Measurements from ENCODE around the gene EME2. TPM values are rescaled to one million over a fixed set of nuclear protein-coding genes. Genes with fewer than 3 reads are reported as not detected.

The EME2 gene
- total RNA-seq, 5 donors from 2014 or later (not counting 1 experiment from before 2014, with no cell fraction given), result 23.0 to 50.6 (median 34.5) TPM

DNA sequence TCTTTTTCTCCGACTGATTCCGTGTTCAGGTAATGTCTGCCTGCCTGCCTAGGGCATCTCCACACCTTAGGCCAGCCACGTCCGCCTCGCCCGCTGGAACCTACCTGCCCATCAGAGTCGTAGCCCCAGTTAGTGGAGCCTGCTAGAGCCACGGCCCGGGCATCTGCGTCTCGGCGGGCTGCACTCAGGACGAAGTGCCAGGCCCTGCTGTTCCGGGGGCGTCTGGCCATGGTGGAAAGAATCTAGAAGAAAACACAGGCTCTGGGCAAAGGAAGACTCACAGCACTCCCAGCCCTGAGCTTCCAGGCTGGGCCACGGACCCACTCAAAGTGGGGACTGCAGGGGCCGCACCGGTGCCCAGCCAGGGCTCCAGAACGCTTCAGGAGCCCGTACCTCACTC, 8.6 kb downstream of the EME2 start:
- Mint-ChIP-seq H3K4me3 (peak overlapping the region; percentile 75 to 82 (median 81)), H3K36me3 (no peaks in the 10 kb centered on the region), H3K9me3 (no peaks in the 10 kb centered on the region), H3K27me3 (no peaks in the 10 kb centered on the region), H3K4me1 (peaks cover 10 to 44% (median 34%) of the 10 kb centered on the region in 3 donors), H3K27ac (peak overlapping the region; percentile 78 to 79)
- Histone ChIP-seq H3K27ac (ENCODE audit: low read length) (peak overlapping the region; percentile 29), H3K4me3 (ENCODE audit: control insufficient read depth in 1 of 2, extremely low read depth in 1 of 2, low read length in 1 of 2) (peak overlapping the region; percentile 72 to 73), H3K4me1 (ENCODE audit: control insufficient read depth in 1 of 2, extremely low read depth in 1 of 2, insufficient read depth in 2 of 2, low read length in 2 of 2) (peaks cover 2 to 63% of the 10 kb centered on the region in 2 experiments), H3K9me3 (no peaks in the 10 kb centered on the region), H3K36me3 (ENCODE audit: control insufficient read depth in 2 of 2, extremely low read depth in 1 of 2, insufficient read depth in 1 of 2, low read length in 1 of 2) (peaks cover 19 to 45% of the 10 kb centered on the region in 2 donors), H3K27me3 (replicated peaks in 1 of 2; ENCODE audit: control insufficient read depth in 2 of 2, extremely low read depth in 1 of 2, insufficient read depth in 2 of 2, low read length in 1 of 2) (no peaks in the 10 kb centered on the region)
- 84% methylated on average over 20 of the region's 20 CpGs for WGBS (ENCODE audit: insufficient coverage)
- no peak for ATAC-seq (replicated peaks in 1 of 4)
- CTCF ChIA-PET, result interaction anchor here in 1 of 2 donors (0.5 to 1.2 kb wide), 3 partner anchors 24 to 161 kb away, joined by 3 to 6 read pairs (median 3); no protein-coding TSS in a partner anchor
- POLR2A ChIA-PET, result no interaction called here
- no peak for DNase-seq

DNA sequence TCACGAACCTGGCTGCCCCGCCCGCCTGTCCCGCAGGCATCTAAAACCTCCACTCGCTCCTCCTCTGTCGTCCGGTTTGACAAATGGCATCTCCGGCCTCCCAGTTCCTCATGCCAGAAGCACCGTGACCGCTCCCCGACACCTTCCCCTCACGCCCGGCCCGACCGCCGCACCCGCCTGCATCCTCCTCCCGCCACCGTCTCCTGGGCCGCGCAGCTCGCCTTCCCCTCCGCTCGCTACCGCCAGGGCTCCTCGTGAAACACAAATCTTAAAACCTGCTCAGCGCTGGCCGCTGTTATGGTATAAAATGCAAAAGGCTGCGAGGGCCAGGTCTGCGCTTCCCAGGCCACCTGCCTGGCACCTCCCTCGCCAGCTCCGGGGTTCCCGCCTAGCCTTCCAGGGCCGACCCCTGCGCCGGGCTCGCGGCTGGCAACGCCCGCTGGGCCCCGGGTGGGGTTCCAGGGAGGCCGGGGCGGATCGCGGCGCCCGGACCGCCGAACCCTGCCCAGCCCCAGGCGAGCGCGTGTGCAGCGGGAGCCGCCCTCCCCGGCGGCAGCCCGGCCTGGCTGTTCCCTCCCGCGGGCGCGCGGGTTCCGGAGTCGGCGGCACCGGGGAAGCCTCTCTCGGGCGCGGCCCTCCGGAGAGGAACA, 9.3 kb downstream of the EME2 start:
- peak overlapping the region; percentile 29 for H3K27ac ChIP-seq (ENCODE audit: low read length)
- H3K9me3 ChIP-seq, result no peaks in the 10 kb centered on the region
- H3K36me3 Mint-ChIP-seq, result no peaks in the 10 kb centered on the region
- peak overlapping the region; percentile 78 to 79 for H3K27ac Mint-ChIP-seq
- peak overlapping the region; percentile 75 to 91 (median 82) for H3K4me3 Mint-ChIP-seq
- peaks cover 22 to 46% of the 10 kb centered on the region in 2 donors for H3K36me3 ChIP-seq (ENCODE audit: control insufficient read depth in 2 of 2, extremely low read depth in 1 of 2, insufficient read depth in 1 of 2, low read length in 1 of 2)
- WGBS (ENCODE audit: insufficient coverage), result under 1% methylated on average over 69 of the region's 70 CpGs
- H3K4me3 ChIP-seq (ENCODE audit: control insufficient read depth in 1 of 2, extremely low read depth in 1 of 2, low read length in 1 of 2), result peak overlapping the region; percentile 72 to 73
- no peaks in the 10 kb centered on the region for H3K9me3 Mint-ChIP-seq
- DNase-seq (peak in 19 of 35 experiments; percentile 17 to 57 (median 32)), ATAC-seq (replicated peaks in 1 of 4) (peak in 3 of 4 experiments; percentile 20 to 29 (median 25))
- H3K27me3 ChIP-seq (replicated peaks in 1 of 2; ENCODE audit: control insufficient read depth in 2 of 2, extremely low read depth in 1 of 2, insufficient read depth in 2 of 2, low read length in 1 of 2), result no peaks in the 10 kb centered on the region
- POLR2A ChIA-PET, result interaction anchor here in 1 of 2 donors (0.5 to 1.2 kb wide), 5 partner anchors 10 to 374 kb away, joined by 3 to 7 read pairs (median 5); partner anchors contain the start of genes RPS2, TRAF7 and UQCC4
- peaks cover 2 to 67% of the 10 kb centered on the region in 2 experiments for H3K4me1 ChIP-seq (ENCODE audit: control insufficient read depth in 1 of 2, extremely low read depth in 1 of 2, insufficient read depth in 2 of 2, low read length in 2 of 2)
- peaks cover 10 to 44% (median 34%) of the 10 kb centered on the region in 3 donors for H3K4me1 Mint-ChIP-seq
- no peaks in the 10 kb centered on the region for H3K27me3 Mint-ChIP-seq
- CTCF ChIA-PET, result interaction anchor here in 1 of 2 donors (0.5 to 1.2 kb wide), 11 partner anchors 10 to 1446 kb away, joined by 3 to 16 read pairs (median 4); partner anchors contain the start of genes EME2, FAHD1, HAGH and MAPK8IP3

DNA sequence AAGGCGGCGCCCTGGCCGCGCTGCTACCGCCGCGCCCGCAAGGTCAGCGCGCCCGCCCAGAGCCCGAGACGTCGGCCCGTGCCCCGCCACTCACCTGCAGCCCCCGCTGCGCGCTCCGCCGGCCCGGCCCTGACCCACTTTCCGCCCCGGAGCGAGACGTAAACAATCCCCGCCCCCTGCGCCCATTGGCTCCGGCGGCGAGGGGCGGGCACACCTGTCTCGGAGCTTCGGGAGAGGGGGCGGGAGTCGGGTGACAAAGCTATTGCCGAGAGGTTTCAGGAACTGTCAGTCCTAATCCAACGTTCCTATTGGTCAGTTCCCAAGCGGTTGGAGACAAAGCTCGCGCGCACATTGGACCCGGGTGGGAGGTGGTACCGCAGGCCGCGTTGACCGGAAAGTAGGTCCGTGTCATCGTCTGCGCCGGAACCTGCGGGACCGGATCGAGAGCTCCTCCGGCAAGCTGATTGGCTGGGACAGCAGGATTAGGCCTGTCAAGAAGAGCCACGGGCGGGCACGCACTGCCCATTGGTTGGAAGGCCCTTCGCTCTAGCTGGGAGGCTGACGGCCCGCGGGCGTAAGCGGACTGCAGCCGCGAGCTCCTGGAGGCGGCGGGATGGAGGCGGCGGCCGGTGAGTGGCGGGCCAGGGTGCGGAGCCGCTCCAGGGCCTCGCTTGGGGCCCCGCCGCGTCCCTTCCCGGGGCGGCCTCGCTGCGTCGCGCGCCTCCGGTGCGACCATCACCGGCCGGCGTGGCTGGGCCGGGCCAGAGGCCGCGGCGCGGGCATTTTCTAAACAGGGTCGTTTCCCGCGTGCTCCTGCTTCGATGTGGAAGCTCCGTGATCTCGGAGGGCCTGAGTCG, 10.0 kb downstream of the EME2 start, which contains the start of the genes NUBP2 and SPSB3:
Gene NUBP2, plus strand, starts transcription at position 553 of the 857 bp plus-strand sequence. Its CDS starts 61 bp downstream, at position 614.
Gene SPSB3, minus strand, starts transcription at position 164 of the 857 bp plus-strand sequence. CDS start 1,088 bp downstream, outside the sequence.
- H3K27me3 ChIP-seq (replicated peaks in 1 of 2; ENCODE audit: control insufficient read depth in 2 of 2, extremely low read depth in 1 of 2, insufficient read depth in 2 of 2, low read length in 1 of 2), result no peaks in the 10 kb centered on the region
- ChIA-PET CTCF (interaction anchor here (0.5 to 1.3 kb wide), 15 partner anchors 8 to 1447 kb away, joined by 3 to 16 read pairs (median 4); partner anchors contain the start of genes EME2 (in 1 of the 2), FAHD1 (in 1 of the 2), HAGH (in 1 of the 2) and JPT2 (in 1 of the 2)), POLR2A (interaction anchor here (0.5 to 1.2 kb wide), 7 partner anchors 10 to 706 kb away, joined by 3 to 7 read pairs (median 4); partner anchors contain the start of genes RPS2 (in 1 of the 2), TRAF7 (in 1 of the 2) and UQCC4 (in 1 of the 2))
- peaks cover 16 to 48% of the 10 kb centered on the region in 2 donors for H3K36me3 ChIP-seq (ENCODE audit: control insufficient read depth in 2 of 2, extremely low read depth in 1 of 2, insufficient read depth in 1 of 2, low read length in 1 of 2)
- no peaks in the 10 kb centered on the region for H3K9me3 Mint-ChIP-seq
- ATAC-seq (replicated peaks in 1 of 4), result peak; percentile 87 to 88 (median 87)
- H3K4me1 Mint-ChIP-seq, result peaks cover 10 to 44% (median 34%) of the 10 kb centered on the region in 3 donors
- peak; percentile 87 to 99 (median 94) for DNase-seq
- peaks cover 2 to 70% of the 10 kb centered on the region in 2 experiments for H3K4me1 ChIP-seq (ENCODE audit: control insufficient read depth in 1 of 2, extremely low read depth in 1 of 2, insufficient read depth in 2 of 2, low read length in 2 of 2)
- H3K4me3 ChIP-seq (ENCODE audit: control insufficient read depth in 1 of 2, extremely low read depth in 1 of 2, low read length in 1 of 2), result peak within 1 kb of the TSS; percentile 72 to 73
- peak within 1 kb of the TSS; percentile 86 to 88 for H3K27ac Mint-ChIP-seq
- H3K36me3 Mint-ChIP-seq, result no peaks in the 10 kb centered on the region
- WGBS (ENCODE audit: insufficient coverage), result under 1% methylated on average over 99 of the region's 102 CpGs
- no peaks in the 10 kb centered on the region for H3K27me3 Mint-ChIP-seq
- peak within 1 kb of the TSS; percentile 75 to 91 (median 89) for H3K4me3 Mint-ChIP-seq
- no peaks in the 10 kb centered on the region for H3K9me3 ChIP-seq
- H3K27ac ChIP-seq (ENCODE audit: low read length), result peak within 1 kb of the TSS; percentile 57

DNA sequence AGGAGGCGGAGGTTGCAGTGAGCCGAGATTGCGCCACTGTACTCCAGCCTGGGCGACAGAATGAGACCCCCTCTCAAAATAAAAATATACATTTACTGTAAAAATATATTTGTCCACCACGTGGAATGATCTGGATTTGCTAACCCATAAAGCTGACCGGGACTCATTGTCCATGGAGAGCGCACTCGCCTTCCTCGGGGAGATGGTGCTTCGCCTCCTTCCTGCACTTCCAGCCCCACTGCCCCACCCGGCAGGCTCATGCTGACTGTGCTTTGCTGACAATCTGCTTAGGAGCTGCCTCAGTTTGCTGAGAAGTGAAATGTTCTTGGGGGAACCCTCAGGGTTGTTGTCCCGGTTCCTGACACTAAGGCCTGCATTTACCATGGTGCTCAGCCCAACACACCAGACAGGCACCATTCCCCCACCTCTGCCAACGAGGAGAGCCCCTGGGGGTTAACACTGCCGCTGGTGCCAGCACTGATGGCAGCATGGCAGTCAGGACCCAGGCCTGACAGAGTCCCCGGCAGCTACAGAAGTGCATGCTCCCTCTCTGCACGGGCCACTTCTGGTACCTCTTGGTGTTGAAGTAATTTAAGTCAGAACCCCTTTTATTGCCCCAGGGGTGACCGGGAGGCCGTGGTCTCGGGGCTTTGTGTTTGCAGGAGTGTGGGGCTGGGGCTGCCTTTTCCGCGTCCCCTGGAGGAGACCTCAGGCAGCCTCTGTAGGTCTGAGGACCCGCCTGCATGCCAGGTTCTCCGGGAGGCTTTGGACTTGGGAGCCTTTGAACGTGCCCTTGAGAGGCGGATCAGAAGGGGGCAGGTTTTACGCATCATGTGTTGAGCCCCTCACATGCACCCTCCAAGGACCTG, 12.6 kb downstream of the EME2 start:
- DNase-seq, result no peak
- CTCF ChIA-PET, result no interaction called here
- POLR2A ChIA-PET, result no interaction called here
- H3K36me3 ChIP-seq (ENCODE audit: control insufficient read depth in 2 of 2, extremely low read depth in 1 of 2, insufficient read depth in 1 of 2, low read length in 1 of 2), result peaks cover 22 to 54% of the 10 kb centered on the region in 2 donors
- H3K9me3 ChIP-seq, result no peaks in the 10 kb centered on the region
- no peak overlapping the region for H3K27ac ChIP-seq (ENCODE audit: low read length)
- no peak overlapping the region for H3K4me3 ChIP-seq (ENCODE audit: control insufficient read depth in 1 of 2, extremely low read depth in 1 of 2, low read length in 1 of 2)
- Mint-ChIP-seq H3K27me3 (no peaks in the 10 kb centered on the region), H3K4me3 (peak overlapping the region; percentile 31 to 59 (median 49)), H3K27ac (no peak overlapping the region), H3K9me3 (no peaks in the 10 kb centered on the region), H3K36me3 (peaks cover 5% of the 10 kb centered on the region), H3K4me1 (peaks cover 14 to 43% (median 34%) of the 10 kb centered on the region in 3 donors)
- 98% methylated on average over 16 of the region's 26 CpGs for WGBS (ENCODE audit: insufficient coverage)
- H3K27me3 ChIP-seq (replicated peaks in 1 of 2; ENCODE audit: control insufficient read depth in 2 of 2, extremely low read depth in 1 of 2, insufficient read depth in 2 of 2, low read length in 1 of 2), result no peaks in the 10 kb centered on the region
- ATAC-seq (replicated peaks in 1 of 4), result no peak
- peaks cover 2 to 56% of the 10 kb centered on the region in 2 experiments for H3K4me1 ChIP-seq (ENCODE audit: control insufficient read depth in 1 of 2, extremely low read depth in 1 of 2, insufficient read depth in 2 of 2, low read length in 2 of 2)

DNA sequence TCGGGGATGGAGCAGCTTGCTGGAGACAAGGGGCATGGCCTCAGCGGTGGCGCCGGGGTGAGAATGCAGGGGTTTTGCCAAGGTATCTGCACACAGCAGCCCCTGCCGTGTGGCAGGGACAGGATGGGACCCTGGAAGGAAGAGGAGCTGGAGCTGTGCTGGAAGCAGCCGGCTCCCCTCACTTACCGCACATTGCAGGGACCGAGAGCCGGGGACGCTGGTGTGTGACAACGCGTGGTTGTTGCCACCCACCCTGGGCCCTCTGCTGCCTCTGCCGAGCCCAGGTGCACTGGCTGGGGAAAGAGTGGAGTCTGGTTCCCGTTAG, 13.2 kb downstream of the EME2 start:
- CTCF ChIA-PET, result no interaction called here
- no peaks in the 10 kb centered on the region for H3K27me3 Mint-ChIP-seq
- peaks cover 2 to 52% of the 10 kb centered on the region in 2 experiments for H3K4me1 ChIP-seq (ENCODE audit: control insufficient read depth in 1 of 2, extremely low read depth in 1 of 2, insufficient read depth in 2 of 2, low read length in 2 of 2)
- POLR2A ChIA-PET, result no interaction called here
- DNase-seq (no peak), ATAC-seq (replicated peaks in 1 of 4) (no peak)
- peak overlapping the region in 1 of 3 donors; percentile 49 for H3K4me3 Mint-ChIP-seq
- peaks cover 14 to 41% (median 32%) of the 10 kb centered on the region in 3 donors for H3K4me1 Mint-ChIP-seq
- no peak overlapping the region for H3K27ac ChIP-seq (ENCODE audit: low read length)
- H3K36me3 Mint-ChIP-seq, result peaks cover 5% of the 10 kb centered on the region
- H3K9me3 Mint-ChIP-seq, result no peaks in the 10 kb centered on the region
- WGBS (ENCODE audit: insufficient coverage), result 95% methylated on average over 10 of the region's 14 CpGs
- no peak overlapping the region for H3K27ac Mint-ChIP-seq
- no peak overlapping the region for H3K4me3 ChIP-seq (ENCODE audit: control insufficient read depth in 1 of 2, extremely low read depth in 1 of 2, low read length in 1 of 2)
- no peaks in the 10 kb centered on the region for H3K27me3 ChIP-seq (replicated peaks in 1 of 2; ENCODE audit: control insufficient read depth in 2 of 2, extremely low read depth in 1 of 2, insufficient read depth in 2 of 2, low read length in 1 of 2)
- H3K9me3 ChIP-seq, result no peaks in the 10 kb centered on the region
- peaks cover 20 to 57% of the 10 kb centered on the region in 2 donors for H3K36me3 ChIP-seq (ENCODE audit: control insufficient read depth in 2 of 2, extremely low read depth in 1 of 2, insufficient read depth in 1 of 2, low read length in 1 of 2)
